GM18868 (cell line): ENCODE data around the gene UPP2.

ENCODE experiments used
- ATAC-seq: cut with Tn5 transposase; IDR thresholded peaks from one replicate; pipeline ENCODE4 v1.9.1; 2021; ENCODE audit warnings: mild to moderate bottlenecking, moderate library complexity; ENCODE audit not compliant: unreplicated experiment

Gene UPP2

DNA sequence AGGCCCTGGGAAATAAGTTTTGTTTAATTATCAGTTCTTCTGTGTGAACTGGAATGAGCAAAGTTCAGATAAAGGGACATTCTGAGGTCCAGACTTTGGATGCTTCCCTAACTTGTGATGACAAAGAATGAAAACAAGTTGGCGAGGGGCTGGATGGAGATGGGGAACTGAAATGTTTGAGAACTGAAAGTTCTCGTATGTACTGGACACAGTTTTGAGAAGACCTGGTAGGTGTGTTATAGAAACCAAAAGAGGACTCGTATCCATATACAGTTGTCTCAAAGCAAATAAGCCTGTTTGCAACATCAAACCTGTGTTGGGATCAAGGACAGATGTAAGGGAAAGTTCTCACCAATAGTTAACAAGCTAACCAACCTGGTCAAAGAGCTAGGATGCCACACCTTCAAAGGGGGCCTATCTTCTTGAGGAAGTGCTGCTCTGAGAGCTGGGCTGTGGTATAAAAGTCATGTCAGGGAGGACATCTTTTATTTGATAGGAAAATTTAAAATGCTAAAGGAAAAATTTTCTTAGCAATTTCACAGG lies at the start of gene UPP2:
Gene UPP2 (plus strand): TSS at position 493 of the 543 bp plus-strand sequence. CDS start 188 bp downstream, outside the sequence.
- no peak for ATAC-seq

DNA sequence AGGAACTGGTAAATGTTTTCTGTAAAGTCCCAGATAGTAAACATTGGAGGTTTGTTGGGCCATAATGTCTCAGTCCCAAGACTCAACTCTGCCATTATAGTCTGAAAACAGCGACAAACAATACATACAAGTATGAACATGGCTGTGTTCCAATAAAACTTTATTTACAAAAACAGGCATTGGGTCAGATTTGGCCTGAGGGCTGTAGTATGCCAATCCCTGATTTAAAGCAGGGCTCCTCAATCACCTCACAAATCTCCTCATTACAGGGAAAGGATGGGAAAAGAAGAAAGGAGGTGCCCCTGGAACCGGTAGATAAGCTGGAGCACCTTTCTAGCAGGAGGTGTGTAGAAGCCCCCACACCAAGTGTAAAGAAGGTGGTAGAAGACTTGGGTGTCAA lies 48.9 kb upstream of the UPP2 start:
- no peak for ATAC-seq

DNA sequence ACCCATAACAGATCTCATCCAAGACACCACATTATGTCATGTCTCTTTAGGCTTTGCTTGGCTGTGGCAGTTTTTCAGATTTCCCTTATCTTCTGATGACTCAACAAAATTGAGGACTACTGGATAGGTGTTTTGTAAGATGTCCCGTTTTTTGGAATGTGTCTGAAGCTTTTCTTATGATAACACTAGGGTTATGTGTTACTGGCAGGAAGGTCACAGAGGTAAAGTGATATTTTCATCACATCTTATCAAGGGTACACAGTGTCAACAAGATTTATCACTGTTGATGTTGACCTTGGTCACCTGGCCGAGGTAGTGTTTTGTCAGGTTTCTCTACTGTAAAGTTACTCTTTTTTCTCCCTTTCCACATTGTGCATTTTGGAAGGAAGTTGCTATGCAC lies 44.8 kb upstream of the UPP2 start:
- ATAC-seq, result no peak

DNA sequence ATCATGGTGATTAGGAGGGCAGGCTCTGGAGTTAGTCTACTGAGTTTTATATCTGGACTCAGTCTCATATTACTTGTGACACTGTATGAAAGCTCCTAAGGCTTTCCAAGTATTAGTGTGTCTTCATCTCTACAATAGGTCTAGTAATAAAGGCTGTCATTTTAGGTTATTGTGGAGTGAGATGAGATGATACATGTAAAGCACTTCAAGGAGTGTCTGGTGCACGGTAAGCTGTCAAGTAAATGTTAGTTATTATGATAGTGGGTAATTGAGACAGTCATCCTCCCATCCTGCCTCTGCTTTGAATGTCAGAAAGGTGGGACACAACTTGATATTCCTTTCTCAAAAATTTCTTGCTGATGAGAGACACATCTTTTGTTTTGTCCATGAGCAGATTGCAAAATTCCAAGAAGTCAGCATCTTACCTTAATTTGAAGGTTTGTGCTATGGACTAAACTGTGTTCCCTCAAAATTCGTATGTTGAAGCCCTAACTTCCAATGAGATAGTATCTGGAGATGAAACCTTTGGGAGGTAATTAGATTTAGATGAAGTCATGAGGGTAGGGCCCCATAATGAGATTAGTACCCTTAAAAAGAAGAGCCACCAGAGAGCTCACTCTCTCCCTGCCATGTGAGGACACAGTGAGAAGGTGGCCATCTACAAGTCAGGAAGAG lies 41.4 kb upstream of the UPP2 start:
- no peak for ATAC-seq

DNA sequence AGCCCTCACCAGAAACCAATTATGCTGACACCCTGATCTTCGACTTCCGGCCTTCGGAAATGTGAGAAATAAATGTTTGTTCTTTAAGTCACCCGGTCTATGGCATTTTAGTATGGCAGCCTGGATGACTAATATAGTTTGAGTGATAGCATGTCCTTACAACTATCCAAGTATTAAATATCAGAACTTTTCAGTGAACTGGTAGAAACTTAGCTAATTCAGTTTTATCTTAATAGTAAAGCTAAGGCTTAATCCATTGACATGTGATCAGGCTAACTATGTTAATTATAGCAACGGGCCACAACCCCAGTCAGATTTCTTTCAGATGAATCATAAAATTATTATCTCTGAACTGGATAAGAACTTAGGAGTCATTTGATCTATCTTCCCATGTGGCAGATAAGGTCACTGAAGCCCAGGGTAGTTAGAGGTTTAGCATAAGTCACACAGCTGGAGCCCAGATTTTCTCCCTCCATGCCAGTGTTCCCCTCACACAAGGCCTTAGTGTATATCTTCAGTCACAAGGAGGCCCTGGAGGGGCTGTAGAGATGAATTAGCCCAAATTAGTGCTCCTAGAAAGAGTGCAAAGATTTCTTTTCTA lies 40.7 kb upstream of the UPP2 start:
- ATAC-seq, result no peak

DNA sequence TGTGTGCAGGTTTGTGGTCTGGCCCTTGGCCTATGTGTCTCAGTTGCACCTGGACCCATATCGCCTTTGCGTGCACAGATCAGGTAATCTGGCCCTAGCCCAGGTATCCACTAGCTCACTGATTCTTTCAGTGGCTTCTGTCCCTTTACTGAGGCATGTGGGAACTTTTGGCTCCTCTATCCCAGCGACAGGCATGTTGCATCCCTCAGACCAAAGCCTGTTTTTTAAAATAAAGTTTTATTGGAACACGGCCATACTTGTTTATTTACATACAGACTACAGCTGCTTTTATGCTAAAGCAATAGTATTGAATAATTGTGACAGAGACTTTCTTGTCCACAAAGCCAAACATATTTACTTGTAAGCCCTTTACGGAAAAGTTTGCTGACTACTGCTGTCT lies 39.9 kb upstream of the UPP2 start:
- ATAC-seq, result no peak

DNA sequence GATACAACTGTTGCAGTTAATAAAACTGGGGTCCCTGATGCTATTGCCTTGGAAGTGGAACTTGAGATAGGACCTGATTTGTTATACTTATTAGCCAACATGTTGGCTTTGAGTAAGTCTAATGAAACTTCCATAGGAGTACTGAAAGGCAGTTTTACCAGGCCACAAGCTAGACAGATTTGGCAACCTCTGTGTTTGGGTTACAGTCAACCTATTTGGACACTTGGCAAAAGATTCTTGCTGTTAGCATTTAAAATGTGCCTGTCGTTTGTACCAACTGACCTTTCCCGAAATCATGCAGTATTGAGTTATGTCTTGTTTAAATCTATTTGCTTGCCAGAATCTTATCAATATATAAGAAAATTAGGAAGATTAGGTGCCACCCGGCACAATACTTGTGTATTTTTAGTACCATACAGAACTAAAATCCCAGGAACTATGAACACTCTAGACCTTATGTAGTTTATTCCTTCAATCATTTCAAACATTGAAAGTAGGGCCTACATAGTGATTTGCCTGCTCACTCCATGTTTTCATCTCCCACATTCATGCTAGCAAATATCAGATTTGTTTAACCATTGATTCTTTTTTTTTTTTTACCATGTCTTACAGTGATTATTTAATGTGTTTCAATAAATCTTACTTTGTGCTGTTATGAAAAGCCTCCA lies 35.5 kb upstream of the UPP2 start:
- ATAC-seq, result no peak

DNA sequence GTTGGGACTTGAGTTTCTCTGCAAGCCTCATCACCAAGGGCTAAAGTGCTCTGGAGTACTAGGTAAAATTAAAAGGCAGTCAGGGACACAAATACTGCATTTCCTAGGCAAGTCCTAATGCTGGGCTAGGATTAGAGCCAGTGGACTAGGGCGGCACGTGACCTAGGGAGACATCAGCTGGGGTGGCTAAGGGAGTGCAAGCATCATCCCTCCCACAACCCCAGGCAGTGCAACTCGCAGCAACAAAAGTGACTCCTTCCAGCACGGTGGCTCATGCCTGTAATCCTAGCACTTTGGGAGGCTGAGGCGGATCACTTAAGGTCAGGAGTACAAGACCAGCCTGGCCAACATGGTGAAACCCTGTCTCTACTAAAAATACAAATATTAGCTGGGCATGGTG lies 30.7 kb upstream of the UPP2 start:
- no peak for ATAC-seq

DNA sequence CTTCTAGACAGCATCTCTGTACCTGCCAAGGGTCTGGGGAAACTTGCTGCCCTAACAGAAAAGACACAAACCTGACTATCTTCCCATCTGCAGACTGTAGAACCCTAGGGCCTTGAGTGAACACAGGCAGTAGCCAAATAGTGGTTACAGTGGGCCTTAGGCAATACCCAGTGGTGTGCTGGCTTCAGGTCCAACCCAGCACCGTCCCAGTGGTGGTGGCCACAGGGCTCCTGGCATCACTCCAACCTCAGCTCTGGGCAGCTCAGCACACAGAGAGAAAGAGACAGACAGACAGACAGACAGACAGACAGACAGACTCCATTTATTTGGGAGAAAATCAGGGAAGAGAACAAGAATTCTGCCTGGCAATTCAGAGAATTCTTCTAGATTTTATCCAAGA lies 29.3 kb upstream of the UPP2 start:
- ATAC-seq, result no peak

DNA sequence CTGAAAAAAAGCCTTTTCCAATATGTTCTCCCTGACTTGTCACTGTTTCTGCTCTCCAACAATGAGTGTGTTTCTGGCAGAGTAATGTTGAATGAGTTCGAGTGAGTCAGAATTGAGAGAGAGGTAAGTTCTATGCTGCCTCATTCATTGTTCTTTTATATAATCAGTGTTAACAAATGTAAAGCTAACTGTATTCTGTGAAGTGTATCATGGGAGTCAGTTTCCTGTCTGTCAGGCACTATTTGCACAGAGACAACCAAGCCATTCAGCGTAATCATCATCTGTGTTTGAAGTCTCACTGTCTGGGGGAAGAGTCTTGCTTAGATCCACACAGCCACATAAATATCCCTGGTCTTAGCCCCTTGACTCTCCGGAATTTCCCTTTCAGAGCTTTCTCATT lies 22.0 kb upstream of the UPP2 start:
- ATAC-seq, result no peak

DNA sequence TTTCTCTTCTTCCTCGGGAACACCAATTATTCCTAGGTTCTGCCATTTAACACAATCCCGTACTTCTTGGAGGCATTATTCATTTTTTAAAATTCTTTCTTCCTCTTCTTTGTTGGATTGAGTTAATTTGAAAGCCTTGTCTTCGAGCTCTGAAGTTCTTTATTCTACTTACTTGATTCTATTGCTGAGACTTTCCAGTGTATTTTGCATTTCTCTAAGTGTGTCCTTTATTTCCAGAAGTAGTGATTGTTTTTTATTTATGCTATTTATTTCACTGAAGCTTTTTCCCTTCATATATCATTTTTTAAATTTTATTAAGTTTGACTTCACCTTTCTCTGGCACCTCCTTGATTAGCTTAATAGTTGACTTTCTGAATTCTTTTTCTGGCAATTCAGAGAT lies 13.6 kb upstream of the UPP2 start:
- ATAC-seq, result no peak

DNA sequence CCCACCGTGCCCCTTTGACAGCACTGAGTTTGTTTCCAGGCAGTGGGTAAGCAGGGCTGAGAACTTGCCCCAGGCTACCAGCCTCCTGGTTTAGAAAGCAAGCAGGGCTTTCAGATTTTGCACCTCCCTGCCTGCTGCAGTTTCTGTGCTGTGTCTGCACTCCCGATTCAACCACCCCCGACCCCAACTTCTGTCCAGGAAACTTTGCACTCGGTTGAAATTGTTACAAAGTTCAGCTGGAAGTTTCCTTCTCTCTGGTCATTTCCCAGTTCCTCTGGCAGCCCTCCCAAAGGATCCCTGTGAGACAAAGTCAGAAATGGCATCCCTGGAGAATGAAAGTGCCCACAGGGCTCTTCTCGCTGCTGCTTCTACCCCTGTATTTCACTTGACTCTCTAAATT lies 12.4 kb upstream of the UPP2 start:
- ATAC-seq, result no peak

DNA sequence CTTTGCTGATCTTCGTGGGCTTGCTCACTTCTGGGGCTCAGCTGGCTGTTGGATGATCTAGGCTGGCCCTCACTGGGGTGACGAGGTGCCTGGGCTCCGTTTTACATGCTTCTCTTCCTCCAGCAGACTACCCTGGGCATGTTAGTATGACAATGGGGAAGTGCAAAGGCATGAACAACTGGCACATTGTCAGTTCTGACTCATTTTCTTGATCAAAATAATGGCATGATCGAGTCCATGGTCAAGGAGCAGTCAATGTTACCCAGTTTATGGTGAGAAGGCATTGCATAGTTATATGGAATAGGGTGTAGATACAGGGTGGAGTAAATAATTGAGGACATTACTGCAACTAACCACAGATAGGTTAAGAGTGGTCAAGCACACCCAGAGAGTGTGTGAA lies 10.0 kb upstream of the UPP2 start:
- no peak for ATAC-seq

DNA sequence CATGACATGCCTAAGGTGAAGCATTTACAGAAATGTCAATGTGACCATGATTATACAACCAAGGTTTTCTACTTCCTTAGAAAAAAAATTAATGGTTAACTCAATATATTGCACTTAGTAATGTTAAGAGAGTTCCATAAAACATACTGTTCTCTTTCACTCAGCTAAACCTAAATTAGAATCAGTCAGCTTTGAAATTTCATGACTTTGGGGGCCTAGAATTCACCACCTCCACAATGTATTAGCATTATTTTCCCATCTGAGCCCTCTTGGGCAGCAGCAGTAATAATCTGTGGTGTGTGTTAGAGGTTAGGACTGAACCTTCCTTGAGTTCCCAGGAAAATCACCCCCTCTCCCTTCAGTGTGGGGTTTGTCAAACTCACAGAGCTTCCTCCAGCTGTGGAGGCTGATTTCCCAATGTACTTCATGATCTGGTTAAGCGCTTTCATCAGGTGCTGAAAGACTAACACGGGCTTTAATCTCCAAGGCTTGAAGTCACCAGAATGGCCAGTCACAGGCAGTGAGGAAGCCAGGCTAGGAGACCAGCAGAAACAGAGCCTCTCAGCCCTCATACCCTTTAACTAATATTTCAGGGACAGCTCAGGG lies 7.1 kb upstream of the UPP2 start:
- no peak for ATAC-seq

DNA sequence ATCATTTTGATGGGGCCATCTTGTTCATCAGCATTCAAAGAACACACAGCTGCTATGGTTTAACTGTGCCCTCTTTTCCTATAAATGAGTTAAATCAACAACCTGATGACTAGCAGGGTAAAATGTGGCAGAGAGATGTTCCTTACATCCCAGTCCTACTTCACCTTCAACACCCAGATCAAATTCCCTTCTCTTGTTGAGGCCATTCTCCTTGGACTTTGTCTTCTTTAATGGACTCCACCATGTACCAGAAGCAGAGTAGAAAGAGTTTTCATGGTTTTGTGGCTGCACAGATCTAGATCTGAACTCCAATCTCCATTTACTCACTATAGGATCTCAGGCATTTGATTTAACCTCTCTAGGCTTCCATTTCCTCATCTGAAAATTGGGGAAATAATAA lies 6.4 kb upstream of the UPP2 start:
- ATAC-seq, result no peak

DNA sequence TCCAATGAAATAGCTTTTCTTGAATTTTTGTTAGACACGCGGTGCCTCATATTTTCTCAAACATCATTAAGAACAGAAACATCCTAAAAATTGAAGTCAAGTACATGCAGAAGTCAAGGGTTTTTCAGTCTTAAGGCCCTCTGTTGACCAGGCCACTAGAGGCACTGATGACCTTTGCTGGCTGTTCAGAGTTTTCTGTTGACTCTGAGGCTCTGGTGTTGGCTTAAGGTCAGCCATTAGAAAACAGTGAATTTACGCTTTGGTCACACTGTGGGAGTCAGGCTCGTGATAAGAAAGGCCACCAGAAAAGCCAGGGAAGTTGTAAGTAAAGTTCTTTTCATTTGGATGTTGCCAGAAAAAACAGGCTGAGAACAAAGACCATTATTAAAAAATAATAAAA lies 5.8 kb upstream of the UPP2 start:
- no peak for ATAC-seq

DNA sequence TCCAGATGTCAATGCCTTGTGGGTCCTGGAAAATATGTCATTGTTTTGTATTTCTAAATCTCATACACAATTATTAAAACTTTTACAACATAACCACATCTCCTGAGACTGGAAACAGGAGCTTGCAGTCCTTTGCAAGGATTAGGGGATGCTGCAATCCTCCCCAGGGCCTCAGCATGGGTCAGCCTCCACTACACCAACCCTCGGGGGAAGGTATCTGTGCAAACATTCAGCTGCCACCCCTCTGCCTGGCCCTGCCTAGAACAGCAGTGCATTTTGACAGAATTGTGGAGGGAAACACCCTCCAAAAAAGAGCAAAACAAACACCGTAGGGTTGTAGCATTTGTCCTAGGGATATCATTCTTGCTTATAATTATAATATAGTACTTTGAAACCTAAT lies 4.2 kb upstream of the UPP2 start:
- ATAC-seq, result no peak

DNA sequence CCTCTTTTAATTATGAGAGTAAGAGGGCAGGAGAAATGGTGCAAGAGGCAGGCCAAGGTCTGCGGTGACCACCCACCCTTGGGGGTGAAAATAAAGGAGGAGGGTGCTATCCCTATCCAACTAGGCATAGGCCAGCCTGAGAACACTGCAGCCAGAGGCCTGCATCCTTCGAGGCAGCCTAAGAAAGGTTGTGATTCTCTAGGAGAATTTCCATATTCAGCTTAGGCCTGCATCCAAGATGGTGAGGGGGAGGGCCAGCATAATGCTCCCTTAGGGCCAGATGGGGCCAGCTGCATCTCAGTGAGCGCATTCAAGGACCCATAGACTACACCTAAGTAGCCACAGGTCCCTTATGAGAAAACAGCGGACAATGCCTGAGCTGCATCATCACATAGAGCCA lies 3.5 kb upstream of the UPP2 start:
- no peak for ATAC-seq

DNA sequence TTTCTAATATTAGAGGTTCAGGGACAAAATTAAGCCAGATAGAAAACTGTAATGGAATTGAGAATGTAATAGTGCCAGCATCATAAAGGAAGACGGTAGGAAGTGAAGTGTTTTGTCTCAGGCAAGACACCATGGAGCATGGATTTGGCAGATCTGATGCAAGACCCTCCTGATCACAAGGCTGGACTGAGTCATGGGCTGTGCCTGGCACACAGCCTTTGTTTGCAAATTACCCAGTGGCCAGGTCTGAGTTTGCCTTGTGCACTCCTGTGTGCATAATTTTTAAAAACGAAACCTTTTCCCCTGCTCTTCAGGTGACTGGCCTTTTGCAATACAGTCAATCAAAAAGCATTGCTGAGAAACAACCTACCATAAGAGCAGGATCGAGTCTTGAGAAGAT lies 2.0 kb upstream of the UPP2 start:
- no peak for ATAC-seq

DNA sequence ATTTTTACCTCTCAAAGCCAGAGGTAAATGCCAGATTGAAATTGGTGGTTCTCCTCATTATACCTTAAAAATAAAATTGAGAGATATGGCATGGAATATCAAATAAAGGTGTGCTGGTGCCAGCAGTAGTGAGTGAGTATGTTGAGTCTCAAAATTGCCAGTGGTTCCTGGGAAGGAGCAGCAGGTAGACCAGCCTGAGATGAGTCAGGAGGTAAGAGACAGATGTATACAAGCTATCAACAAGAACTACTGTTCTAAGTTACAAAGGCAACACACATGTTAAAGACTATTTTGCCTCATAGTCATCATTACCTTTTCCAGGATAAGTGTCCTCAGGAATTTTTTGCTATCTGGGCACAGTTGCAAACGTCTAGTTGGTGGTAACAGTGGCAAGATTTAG lies 1.3 kb upstream of the UPP2 start:
- no peak for ATAC-seq

DNA sequence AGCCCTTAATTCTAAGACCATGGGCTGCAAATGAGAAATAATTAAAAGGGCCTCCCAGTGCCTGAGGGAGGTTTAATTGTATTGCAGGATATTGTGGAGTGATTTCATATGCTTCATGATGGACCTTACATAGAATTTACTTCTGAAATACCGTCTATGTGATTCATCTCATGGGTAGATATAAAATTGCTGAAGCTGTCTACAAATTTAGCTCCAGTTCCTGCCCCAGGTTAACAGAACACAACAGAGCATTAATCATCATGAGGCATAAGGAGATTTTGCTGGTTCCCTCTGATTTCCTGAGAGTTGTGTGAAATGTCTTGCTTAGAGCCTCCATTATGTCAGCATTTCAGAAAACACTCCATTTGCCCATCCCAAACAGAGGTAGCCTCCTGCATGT lies 770 bp downstream of the UPP2 start:
- no peak for ATAC-seq
